Limb (tissue), 2 donors: ENCODE data around the gene PPM1N.

ENCODE experiments used
- DNase-seq, 2 donors: peaks; one replicate each; pipeline ENCODE4 v3.0.0-alpha.2; 2016; ENCODE audit errors: extremely low spot score in 2 of 2

The PPM1N gene, protein sequence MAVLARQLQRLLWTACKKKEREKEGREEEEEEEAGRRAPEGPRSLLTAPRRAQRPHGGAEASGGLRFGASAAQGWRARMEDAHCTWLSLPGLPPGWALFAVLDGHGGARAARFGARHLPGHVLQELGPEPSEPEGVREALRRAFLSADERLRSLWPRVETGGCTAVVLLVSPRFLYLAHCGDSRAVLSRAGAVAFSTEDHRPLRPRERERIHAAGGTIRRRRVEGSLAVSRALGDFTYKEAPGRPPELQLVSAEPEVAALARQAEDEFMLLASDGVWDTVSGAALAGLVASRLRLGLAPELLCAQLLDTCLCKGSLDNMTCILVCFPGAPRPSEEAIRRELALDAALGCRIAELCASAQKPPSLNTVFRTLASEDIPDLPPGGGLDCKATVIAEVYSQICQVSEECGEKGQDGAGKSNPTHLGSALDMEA

DNA sequence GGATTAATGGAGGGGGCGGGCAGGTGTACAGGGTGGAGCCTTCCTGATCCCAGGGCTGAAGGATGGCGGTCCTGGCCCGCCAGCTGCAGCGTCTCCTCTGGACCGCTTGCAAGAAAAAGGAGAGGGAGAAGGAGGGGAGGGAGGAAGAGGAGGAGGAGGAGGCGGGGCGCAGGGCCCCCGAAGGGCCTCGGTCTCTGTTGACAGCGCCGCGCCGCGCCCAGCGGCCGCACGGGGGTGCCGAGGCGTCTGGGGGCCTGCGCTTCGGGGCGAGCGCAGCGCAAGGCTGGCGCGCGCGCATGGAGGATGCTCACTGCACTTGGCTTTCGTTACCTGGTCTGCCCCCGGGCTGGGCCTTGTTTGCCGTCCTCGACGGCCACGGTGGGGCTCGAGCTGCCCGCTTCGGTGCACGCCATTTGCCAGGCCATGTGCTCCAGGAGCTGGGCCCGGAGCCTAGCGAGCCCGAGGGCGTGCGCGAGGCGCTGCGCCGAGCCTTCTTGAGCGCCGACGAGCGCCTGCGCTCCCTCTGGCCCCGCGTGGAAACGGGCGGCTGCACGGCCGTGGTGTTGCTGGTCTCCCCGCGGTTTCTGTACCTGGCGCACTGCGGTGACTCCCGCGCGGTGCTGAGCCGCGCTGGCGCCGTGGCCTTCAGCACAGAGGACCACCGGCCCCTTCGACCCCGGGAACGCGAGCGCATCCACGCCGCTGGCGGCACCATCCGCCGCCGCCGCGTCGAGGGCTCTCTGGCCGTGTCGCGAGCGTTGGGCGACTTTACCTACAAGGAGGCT, at the start of gene PPM1N:
TSS of gene PPM1N (plus strand) at position 33 of the 785 bp plus-strand sequence. CDS start at position 63, 30 bp downstream.
- DNase-seq = no peak

DNA sequence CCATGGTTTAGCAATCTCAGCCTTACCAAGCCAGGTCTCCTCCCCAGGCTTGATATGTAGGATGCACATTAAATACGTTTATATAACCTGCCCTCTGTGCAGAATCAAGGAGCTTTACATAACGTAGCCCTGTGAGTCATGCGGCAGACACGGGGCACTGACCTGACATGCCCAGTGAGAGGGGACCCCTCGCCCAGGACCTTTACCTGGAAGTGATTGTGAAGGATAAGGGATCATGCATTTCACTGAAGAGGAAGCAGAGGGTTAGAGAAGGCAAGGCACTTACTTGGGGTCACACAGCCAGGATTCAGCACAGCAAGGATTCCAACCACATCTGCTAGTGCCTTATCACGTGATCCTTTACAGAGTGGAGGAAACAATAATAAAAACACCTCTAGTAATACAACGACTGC, 49.4 kb upstream of the PPM1N start:
- DNase-seq = no peak

GRCh38 chr19:45450012-45450333, 48.3 kb upstream of the PPM1N start:
- no peak for DNase-seq

GRCh38 chr19:45451131-45451849, 47.0 kb upstream of the PPM1N start:
- peak in 1 of 2 donors; percentile 58 for DNase-seq

- DNase-seq = no peak
Observed at GRCh38 chr19:45451850-45452387, 46.3 kb upstream of the PPM1N start.

- peak; percentile 88 to 91 for DNase-seq
Observed at GRCh38 chr19:45455707-45456499, 42.3 kb upstream of the PPM1N start.

DNA sequence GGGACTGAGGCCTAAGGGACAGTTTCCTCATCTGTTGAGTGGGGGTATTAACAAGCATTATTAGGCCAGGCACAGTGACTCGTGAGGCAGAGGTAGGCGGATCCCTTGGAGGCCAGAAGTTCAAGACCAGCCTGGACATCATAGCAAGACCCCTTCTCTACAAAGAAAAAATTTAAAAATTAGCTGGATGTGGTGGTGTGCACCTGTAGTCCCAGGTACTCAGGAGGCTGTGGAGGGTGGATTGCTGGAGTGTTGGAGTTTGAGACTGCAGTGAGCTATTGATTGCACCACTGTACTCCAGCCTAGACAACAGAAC, 41.8 kb upstream of the PPM1N start:
- DNase-seq = no peak

DNA sequence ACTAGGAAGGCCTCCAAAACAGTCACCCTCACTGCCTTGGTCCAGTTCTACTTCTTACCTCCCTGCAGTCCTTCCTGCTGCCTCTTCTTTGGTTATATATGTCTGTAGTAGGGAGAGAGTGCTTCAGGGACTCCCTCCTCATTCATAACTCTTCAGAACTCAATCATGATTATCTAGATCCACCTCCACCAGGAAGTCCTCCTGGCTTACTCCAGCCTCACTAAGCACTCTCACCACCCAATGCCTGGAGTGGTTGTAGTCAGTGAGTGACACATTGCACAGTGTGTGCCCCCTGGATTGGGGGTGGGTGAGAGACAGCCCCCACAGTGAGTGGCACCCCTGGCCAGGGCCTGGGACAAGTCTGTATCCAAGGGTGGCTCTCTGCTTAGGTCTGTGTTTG, 40.5 kb upstream of the PPM1N start:
- DNase-seq = no peak

DNA sequence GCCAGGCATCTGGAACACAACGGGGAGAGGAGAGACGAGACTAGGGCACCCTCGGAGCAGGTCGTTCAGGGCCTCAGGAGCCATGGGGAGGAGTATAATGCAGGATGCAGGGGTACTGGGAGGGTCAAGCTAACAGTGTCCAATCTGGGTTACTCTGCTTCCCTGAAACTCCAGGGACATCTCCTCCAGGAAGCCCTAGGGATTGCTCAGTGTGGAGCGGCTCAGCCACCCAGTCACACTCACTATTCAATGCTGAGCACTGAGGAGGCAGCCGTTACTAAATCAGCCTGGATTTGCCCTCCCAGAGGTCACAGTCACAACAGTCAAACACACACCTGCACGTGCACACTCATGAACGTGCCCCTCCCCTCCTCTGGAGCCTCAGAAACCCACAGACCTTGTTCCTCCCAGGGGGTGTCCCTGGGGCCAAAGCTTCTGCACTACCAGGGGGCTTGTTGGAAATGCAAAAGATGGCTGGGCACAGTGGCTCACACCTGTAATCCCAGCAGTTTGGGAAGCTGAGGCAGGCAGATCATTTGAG, 37.4 kb upstream of the PPM1N start:
- no peak for DNase-seq

GRCh38 chr19:45462174-45462573, 36.1 kb upstream of the PPM1N start:
- DNase-seq = no peak

- no peak for DNase-seq
Observed at GRCh38 chr19:45463241-45463640, 35.0 kb upstream of the PPM1N start.

DNA sequence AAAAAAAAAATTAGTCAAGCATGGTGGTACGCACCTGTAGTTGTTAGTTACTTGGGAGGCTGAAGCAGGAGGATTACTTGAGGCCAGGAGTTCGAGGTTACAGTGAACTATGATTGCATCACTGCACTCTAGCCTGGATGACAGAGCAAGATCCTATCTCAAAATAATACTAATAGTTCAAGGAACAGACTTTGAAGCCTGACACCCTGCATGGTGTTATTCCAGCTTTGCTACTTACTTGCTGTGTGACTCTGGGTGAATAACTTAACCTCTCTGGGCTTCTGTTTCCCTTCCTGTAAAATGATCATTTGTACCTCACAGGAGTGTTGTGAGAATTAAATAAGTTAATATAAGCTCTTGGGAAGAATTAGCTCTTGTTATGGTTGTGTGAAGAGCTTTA, 34.0 kb upstream of the PPM1N start:
- no peak for DNase-seq

DNA sequence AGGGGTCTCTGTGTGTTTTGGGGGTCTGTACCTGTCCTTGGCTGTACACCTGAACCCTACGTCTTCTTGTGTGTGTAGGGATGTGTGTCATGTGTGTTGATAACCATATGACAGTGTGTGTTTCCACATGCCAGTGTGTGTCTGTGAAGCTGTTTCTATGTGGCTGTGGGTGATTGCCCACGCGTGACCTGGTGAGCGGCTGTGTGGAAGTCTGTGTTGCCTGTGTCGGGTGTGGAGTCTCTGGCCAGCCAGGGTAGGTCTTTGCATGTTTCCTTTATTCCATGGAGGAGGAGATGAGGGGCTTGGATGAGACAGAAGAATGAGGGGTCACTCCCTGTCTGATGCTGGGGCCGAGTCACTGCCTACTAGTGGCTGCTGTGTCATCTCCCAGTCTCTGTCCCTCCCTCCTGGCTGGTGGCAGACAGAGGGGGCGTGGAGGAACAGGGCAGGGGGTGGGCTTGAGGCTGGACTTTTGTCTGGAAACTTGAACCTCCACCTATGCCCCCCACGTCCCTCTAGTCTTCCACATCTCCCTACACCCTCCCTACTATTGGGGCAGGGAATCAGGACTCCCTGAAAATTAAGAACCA, 33.3 kb upstream of the PPM1N start:
- no peak for DNase-seq

DNA sequence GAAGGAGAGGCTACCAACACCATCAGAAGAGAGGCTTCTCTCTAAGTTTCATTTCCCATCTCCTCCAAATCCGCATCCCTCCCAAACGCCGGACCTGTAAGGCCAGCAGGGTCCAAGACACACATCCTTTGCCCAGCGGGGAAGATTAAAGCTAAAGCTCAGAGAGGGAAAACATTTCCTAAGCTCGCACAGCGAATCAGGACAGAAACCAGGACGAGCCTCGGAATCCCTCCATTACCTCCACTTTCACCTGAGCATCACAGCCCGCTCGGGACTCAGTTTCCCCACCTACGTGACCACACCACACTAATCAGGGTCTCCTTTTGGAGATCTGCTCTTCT, 31.2 kb upstream of the PPM1N start:
- no peak for DNase-seq

GRCh38 chr19:45467456-45468158, 30.6 kb upstream of the PPM1N start, which contains the start of gene FOSB:
Gene FOSB (plus strand): TSS chr19:45467996. CDS start chr19:45468587, 591 bp downstream.
- peak; percentile 96 to 97 for DNase-seq

GRCh38 chr19:45468159-45468651, 30.0 kb upstream of the PPM1N start:
- peak in 1 of 2 donors; percentile 77 for DNase-seq

DNA sequence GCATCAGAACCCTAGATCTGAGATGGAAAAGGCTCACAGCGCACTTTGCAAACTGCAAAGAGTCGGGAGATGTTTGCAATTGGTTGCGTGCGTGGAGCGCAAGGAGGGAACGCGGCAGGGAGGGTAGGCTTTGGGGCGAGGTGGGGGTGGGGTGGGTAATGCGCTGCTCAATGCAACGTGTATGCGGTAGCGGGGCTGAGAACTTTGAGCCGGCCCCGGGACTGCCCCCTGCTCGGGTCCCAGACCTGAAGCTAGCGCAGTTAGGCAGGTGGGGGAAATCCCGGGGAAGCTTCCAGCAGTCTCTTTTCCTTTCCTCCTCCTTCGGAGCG, 29.5 kb upstream of the PPM1N start:
- DNase-seq = no peak

DNA sequence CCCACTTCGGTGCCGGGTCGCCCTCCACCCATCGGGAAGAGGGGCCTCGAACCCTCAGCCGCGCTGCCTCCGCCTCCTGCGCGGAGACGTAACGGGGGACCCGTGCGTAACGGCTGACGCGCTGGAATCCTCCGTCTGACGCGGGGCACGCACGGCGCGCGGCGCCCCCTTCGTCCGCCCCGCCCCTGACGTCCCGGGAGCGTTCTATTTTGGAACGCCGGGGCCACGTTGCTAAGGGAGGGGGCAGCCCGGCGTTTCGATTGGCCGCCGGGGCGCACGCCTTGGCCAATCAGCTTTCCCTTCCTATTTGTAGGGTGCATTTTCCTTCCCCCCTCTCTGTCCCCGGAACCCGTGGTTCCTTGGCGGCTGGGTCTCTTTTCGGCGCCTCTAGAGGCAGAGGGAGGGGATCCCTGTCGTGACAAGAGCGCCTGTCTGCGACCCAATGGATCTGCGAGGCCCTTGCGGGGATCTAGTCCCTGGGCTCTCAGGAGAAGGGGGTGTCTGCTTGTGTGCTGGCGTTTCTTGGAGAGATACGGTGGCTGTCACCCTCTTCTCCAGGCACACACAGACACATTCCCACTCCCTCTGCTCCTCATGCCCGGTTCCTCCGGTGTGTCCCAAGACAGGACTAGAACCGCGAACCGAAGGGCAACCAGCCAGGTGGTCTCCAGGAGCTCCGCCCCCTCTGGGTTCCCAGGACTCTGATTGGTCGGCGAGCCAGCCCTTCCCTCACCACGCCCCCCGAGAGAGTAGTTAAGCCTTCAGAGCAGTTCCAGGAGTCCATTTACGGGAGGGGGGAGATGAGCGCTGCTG, 28.9 kb upstream of the PPM1N start:
- peak; percentile 92 to 95 for DNase-seq
